GM18870 (cell line): ENCODE data around the gene ZFHX3.
A peak's percentile ranks its signal among the peaks of the same experiment; 100 is the strongest.

Source experiments
- ATAC-seq: cut with Tn5 transposase; IDR thresholded peaks from one replicate; pipeline ENCODE4 v1.9.1; 2021; ENCODE audit warnings: moderate library complexity; ENCODE audit not compliant: unreplicated experiment

ZFHX3 gene

DNA sequence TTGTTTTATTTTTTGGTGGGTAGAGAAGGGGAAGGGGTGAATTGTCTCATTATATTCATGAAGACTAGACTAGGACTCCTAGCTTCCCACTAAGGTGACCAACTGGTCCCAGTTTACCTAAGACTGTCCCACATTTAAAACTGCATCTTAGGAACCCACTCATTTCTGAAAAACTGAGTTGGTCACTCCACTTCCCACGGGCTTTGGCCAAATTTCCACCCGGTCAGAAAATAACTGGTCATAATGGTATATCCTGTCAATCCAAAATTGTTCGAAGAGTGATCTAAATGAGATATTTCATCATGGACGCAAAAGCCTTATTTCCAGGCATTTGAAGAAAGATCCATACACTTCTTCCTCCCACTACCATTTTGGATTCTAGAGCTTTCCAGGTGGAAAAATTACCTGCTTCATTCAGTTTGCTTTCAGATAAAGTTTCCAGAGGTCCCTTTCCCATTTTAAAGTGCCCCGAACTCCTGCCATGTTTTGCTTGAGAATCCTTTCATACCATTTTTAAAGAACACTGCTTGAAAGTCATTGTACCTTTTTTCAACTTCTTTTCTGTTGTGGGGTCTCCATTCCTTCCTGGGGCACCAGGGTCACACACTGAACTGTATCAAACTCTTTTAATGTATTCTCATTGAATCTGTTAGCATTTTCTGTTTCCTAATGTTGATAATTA lies 21.8 kb upstream of the ZFHX3 start:
- ATAC-seq = no peak

DNA sequence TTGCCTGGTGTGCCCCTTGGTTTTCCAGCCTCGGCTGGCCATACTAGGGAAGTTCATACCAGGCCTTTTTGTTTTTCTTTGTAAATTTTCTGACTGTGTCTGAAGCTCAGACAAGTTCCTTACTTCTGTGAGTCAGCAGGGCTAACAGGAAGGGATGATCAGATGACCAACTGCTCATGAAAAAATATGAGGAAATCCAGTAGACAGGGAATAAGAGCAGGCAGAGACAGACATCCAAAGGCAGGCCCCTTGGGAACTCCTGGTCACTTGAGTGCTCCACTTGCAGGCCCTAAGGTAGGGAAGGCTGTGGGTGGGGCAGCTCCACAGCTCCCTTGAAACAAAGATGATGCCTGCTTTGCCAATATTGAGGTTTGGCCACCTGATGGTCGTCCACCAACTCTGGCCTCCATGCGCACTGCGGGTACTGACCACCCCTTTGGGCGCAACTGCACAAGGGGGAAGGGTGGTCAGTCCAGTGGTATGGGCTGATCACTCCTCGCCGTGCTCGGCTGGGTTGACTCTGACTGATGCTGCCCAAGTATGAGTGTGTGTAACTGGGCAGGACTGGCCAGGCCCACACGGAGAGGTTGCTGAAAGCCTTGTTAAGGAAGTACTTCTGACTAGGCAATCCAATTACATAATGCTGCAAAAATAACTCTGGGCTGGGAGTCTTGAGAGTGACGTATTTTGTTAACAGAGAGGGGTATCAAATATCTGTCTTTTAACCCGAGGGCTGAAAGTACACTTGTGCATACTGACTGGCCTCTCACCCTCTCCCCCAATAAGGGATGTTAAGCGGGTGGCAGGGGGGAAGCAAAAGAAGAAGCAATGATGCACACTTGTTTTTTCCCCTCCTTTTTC lies 20.8 kb upstream of the ZFHX3 start:
- ATAC-seq = no peak

DNA sequence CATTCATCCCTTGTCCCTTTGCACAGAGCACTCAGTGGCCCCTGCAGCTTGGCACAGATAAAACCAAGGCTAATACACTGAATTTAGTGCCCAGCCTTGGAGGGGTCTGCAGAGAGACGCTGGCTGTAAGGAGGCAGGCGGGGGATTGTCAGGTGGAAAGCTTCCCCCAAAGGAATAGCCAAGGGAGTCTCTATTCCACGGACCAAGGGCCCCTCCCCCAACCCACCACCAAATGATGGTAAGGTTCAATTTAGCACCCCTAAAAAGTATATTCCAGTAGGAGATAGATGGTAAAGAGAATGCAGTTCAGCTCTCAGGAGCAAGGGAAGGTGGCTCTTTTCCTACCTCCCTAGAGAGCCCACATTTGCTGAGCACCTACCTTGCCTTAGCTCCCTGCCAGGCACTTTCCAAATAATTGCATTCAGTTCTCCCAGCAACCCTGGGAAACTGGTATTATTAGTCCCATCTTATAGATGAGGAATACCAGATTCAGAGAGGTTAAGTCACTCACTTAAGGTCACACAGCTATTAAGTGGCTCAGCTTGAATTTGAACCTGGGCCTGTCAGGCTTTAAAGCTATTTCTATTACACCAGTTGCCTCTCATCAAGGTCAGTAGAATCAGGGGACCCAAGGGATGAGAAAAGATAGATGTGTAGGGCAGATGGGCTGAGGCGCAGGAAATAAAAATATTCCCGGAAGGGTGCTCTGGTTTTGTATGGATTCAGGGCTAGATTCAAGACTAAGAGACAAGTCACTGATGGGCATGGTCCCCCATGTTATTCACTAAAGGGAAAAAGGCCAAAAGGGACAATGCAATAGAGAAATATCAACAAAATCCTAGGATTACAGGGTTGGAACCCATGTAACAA lies 20.0 kb upstream of the ZFHX3 start:
- ATAC-seq = no peak

DNA sequence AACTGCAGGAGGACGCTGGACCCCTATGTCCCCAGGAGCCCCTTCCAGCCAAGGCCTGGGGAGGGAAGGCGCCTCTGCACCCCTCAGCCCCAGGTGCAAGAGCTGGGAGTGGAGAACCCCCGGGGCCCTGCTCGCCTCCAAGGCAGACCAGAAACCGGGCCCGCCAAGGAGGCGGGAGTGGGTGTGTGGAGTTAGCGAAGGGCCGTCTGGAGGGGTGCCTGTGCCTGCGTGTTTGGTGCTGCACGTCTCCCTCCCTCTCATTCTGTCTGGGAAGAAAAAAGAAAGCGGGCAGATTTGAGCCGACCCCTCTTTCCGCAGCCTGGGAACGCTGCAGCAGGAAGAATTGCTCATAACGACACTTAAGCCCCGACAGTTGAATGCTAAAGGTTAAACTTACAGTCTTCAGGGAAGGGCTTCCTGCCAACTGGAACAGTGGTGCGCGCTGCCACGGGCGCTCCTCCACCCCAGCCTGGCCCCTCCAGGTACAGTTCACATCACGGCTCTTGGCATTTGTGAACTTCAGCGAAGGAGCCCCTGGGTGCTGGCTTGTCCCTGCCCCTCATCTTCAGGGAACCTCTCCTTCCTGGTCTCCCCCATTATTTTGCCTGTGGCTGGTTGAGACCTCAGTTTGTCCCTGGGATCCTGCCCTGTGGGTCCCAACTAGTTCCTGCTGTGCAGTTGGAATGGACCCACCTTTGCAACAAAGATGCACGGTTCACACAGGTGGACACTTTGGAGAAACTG lies 19.2 kb upstream of the ZFHX3 start:
- ATAC-seq = no peak

DNA sequence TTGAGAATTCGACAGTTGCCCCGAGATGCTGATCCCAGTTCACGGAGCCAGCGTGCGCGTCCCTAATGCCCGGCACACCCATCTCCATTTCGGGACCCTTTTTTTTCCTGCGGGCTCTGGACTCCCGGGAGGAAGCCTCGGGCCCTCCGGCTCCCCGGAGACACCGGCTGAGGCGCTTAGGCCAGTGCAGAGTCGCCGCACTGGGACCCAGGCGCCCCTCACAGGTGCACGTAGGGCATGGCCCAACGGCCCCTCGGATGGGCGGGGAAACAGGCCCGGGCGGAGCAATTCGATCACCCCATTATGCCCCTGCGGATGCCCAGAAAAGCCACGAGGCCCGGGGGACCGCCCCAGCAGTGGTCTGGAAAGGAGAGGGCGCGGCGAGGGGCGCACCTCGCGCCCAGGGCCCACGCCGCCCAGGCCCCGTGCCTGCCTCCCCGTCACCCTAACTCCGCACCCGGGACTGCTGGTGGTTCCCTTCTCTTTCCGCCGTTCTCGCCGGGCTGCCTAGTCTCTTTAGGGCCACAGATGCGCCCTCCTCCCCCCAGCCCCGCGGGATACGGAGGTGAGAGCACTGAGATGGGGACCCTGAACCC lies 18.5 kb upstream of the ZFHX3 start:
- ATAC-seq = no peak

DNA sequence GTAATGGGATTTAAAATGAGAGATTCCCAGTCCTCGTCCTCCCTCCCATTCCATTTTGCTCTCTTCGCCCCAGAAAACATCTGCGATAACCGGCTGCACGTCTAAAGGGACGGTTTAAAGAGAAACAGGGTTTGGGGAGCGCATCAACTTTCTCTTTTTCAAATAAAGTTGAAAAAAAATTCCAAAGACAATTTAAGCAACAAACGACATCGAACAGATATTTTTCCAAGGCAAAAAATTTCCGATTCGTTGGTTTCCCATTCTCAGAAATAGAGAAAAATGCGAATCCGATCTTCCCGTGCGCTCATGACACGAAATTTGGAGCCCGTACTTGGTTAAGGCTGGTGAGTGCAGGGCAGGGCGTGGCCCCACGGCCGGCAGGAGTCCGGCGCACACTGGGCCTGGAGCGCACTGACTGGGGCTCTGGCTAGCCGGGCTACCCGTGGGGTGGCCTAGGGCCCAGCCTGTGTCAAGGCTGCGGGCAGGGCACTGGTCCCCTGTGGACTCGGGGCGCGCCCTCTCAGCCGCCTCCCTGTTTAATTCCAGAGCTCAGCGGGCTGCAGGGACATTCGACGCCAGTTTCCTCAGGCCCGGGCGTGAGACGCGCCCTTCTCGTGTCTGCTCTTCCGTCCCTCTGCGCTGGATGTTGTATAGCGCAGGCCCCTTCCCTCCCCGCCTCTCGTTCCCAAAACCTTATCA lies 17.9 kb upstream of the ZFHX3 start:
- no peak for ATAC-seq

DNA sequence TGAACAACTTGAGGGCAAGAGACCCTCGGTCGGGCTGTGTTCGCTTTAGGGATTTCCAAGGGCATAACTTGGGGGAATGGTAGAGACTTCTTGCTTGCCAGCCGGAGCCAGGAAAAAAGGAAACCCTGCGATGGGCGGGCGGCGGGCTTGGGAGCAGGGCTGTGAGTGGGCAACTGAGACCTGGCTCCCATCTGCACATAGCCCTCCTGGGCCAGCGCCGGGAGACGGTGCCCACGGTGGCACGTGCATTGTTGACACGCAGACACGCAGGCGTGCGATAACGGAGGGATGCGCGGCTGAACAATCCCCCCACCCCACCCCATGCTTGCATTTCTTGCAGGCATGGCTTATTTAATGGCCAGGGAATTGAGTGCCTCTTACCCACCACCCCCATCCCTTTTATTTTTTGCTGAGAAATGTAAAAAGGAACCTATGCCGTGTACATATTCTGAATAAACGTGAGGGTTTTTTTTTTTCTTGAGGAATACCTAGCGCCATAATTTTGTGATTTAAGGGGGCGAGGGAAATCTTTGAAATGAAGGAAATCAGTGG lies 17.1 kb upstream of the ZFHX3 start:
- ATAC-seq = no peak

DNA sequence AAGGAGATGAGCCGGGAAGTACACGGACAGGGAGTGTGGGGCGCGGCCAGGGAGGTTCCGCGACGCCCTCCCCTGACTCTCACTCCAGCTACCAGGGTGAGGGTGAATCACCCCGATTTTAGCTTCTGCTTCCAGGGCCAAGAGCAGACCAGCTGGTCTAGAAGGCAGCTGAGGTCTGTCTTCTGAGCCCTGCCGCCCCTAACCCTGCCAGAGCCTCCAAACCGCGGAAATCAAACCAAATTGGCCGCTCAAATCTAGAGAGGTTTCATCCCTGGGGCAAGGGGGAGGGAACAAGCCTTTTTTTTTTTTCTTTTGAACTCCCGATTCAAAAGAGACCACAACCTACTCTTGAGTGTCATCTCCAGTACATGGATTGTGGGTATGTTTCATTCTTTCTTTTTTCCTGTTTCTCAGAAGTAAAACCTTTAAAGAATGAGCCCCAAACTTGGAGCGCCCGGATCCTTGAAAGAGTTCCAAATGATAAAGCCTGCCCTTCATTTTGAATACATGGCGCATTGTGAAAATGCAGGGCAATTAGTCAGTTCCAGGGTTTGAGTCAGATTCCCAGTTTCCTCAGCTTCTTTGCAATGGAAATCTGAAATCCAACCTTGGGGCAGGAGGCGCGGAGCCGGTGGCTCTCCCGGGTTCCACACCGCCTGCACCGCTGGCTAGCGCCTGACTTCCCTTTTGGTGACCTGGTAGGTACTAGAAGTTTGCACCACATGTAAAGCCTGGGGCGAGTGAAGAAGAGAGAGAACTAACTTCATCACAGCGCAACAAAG lies 16.5 kb upstream of the ZFHX3 start:
- ATAC-seq = no peak

DNA sequence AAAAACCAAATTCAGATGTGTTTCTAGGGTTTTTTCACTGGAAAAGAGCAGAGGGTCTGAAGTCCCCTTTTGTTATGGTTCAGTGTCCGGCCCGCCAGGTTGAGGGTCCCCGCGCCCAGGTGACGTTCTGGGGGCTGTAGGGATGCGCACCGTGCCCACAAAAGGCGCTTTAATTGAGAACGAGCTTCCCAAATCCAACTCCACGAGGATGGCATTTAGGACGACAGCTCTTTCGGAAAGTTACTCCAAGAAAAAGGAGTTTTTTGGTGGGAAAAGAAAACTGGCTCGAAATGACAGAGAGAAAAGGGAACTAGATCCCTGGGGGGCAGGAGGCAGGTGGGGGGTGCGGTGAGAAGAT lies 15.9 kb upstream of the ZFHX3 start:
- ATAC-seq = no peak

DNA sequence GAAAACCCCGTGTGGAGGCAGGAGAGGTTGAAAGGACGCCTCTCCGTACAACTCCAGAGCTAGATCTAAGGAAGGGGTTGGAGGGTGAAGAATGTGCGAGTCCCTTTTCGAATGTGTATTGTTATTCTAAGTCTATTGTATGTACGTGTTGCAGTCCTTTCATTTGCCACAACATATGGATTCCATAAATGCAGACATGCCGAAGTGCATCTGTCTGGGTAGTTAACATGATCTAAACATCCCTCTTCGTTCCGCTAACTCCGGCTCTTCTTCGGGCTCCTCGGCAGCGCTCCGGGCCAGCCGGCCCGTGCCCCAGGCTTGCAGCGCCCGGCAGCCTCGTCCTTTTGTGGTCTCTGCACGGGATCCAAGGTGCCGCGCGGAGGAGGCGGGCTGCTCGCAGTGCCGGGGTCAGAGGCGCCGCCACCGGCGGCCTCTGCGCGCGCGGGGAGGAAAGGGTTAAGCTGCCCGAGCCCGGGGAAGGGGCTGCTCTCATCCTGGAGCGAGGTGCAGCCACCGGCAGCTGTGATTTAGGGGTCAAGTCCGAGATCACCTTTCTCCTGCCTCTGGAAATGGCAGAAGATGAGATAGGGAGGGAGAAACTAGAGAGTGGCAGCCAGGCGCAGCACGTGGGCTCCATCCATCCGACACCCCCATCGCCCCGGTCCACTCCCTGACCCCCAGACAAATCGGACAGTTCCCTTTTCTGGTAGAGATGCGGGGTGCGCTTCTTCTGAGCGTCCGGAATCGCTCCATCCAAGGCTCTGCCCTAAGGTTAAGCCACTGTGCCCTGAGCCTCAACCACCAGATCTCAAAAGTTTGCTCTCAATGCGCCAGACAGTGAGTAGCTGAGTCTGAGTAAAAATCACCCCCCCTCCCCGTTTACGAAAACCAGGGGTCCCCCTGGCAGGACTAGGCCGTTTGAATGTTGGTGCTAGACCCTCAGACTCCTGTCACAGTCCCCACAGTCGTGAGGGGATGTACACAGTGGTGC lies 15.1 kb upstream of the ZFHX3 start:
- no peak for ATAC-seq

DNA sequence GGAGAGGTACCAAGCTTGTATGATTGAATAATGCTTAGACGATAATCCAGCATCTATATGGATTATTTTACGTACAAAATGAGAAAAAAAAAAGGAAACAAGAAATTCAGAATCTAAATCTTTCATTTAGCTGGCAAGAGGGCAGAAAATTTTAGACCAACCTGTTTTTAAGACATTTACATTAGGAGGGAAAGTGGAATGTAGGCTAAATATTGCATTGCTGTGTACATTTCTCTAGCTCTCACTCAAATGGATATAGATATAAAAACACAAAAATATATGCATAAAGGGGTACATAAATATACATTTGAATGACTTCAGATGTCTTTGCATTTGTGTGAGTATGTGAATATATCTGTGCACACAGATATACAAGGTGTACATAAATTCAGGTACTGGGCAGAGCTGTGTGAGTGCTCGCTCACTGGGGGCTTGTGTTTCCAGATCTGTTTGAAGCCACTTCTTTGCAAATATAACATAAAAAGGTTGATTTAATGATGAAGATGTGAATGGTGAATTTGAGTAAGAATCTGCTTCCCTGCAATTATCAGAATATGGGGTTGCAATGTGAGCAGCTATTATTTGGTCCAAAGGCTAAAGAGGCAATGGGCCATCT lies 14.2 kb upstream of the ZFHX3 start:
- ATAC-seq = no peak

DNA sequence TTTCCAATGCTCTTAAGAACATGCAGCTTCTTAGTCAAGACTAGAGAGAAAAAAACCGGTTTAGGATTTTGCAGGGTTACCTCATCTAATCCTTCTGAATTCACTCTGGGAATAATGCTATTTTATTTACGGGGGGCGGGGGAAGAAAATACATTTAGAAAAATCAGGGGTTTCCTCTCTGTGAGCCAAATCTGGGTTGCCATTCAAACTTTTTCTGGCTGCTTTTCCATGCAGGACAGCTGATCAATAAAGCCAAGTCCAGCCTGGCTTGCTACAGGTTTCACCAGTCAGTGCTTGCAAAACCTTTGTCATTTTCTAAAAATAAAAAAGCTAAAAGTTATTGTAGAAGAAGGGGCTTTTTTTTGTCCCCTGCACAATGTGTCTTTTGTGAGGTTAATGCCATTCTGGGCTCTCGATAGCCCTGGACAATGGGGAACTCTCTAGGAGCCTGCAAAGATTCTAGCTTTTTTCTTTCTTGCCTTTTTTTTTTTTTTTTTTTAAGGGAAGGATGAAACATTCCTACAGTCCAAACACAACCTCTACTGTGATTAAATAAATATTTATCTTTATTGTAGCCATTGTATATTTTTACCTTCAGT lies 13.1 kb upstream of the ZFHX3 start:
- no peak for ATAC-seq

DNA sequence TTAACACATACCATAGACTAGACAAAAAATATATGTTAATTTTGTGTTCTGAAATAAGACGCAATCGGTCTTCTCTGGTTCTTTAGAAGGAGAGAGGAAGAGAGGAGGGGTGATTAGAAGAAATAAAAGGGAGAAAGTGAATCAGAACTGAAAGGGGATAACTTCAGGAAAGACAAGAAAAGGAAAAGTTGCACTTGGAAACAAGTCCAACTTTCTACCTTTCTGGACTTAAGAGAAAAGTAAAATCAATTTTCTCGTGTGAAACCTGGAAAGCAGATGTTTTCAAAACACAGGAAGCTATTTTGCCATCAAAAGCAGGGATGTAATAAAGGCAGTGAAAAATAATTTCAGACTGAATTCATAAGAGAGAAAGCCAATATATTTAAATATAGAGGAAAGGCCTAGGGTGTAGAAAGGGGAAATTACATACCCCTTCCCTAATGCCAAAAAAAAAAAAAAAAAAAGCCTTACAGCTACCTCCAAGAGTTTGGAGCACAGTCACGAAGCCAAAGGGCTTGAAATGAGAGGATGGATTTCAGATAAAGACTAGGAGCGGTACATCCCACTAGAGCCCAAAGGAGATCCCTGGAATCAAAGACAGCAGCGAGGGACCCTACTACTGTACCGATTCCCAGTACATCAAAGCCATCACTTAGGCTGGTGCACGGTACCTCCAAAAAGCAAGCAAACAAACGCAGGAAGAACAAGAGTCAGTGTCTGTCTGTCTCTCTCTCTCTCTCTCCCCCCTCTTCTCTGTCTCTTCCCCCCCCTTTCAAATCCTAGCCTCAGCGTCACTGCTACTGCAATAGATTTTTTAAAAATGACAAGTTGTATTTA lies 12.1 kb upstream of the ZFHX3 start:
- ATAC-seq = no peak

DNA sequence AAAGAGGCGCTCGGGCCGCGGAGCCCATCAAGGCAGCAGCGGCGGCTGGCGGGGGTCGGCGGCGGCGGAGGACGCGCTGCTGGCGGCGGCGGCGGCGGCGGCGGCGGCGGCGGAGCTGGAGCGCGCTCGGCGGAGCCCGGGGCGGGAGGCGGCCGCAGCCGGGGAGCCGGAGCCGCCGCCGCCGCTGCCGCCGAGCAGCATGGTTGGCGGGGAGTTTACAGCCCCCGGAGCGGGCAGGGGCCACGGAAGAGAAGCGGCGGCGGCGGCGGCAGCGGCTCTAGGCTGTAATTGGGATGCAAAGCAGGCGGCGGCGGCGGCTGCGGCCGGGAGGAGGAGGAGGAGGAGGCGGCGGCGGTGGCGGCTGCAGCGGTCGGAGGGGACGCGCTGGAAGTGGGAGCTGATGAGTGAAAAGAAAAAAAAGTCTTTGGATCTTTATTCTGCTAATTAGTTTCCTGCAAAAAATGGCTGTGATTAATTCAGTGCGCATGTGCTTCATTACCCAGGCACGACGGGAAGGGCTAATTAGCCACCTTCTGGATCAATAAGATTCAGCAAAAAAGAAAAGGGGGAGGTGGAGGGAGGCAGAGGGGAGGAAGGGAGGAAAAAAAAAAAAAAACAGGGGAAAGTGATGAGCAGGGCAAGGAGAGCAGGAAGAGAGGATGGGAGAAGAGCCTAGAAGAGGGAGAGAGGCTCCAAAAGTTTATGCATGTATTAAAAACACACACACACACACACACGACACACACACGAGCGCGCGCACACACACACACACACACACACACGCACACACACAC lies 10.9 kb upstream of the ZFHX3 start:
- no peak for ATAC-seq

DNA sequence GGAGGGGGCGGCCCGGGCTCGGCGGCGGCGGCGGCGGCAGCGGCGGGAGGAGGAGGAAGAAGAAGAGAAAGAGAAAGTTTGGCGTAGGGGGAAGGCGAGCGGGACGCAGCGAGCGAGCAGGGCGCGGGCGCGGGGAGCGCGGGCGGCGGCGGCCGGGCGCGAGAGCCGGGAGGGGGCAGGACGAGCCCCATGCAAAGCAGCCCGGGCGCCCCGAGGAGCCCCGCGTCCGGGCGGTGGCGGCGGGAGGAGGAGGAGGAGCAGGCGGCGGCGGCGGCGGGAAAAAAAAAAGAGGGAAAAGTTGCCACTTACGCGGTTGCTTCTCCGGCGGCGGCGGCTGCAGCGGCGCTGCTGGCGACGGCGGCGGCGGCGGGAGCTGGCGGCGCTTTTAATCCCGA lies 10.3 kb upstream of the ZFHX3 start:
- ATAC-seq = peak; percentile 47
